HCT116 (cell line): ENCODE measurements around the gene MED26. TPM values are rescaled to one million over a fixed set of nuclear protein-coding genes. Genes with fewer than 3 reads are reported as not detected.

Source experiments
- ATAC-seq: fragments of 200-7000 bp; cut with Tn5 transposase; 2 replicates; pipeline ENCODE4 v1.9.1; 2020; ENCODE audit warnings: mild to moderate bottlenecking, moderate library complexity
- BruUV-seq: library from RNA; stranded (reverse); fragments of 400-500 nt; replicated peaks from 2 replicates; lab custom pipeline; 2021; lab: Mats Ljungman, UMichigan
- CTCF ChIA-PET: fragments of 300-600 bp; sonication (Branson Sonifier 250); formaldehyde crosslinking; loops from one replicate; lab custom pipeline; 2021; ENCODE audit warnings: antibody characterized with exemption; lab: Charles Lee
- POLR2A ChIA-PET: fragments of 300-600, 350-600 bp; sonication (Branson Sonifier 250); formaldehyde crosslinking; loops from one replicate; lab custom pipeline; 2021; ENCODE audit warnings: antibody characterized with exemption; lab: Charles Lee
- RAD21 ChIA-PET, 2 experiments: fragments of 300-600 bp; sonication (Branson Sonifier 250); formaldehyde crosslinking; loops; one replicate each; lab custom pipeline; 2023; ENCODE audit warnings: low total read pairs in 2 of 2; ENCODE audit not compliant: uncharacterized antibody in 2 of 2, unreplicated experiment in 2 of 2, low non-redundant PET in 1 of 2; lab: Charles Lee
- DNase-seq: peaks from one replicate; pipeline ENCODE4 v3.0.0-alpha.2; 2010; ENCODE audit warnings: low read depth, low spot score
- H2AFZ ChIP-seq: fragments of 200-600 bp; shearing (Covaris generic), sonication (generic); 2 replicates; pipeline ENCODE4 v1.6.1; 2017; ENCODE audit warnings: low read depth, mixed run types, mixed read lengths, antibody characterized with exemption, low read length; ENCODE audit not compliant: poor library complexity, severe bottlenecking
- H3K27ac ChIP-seq: 2 replicates; pipeline ENCODE4 v1.5.1; 2012; ENCODE audit warnings: low read depth, low read length
- H3K27me3 ChIP-seq: fragments of 200-600 bp; sonication (generic); 2 replicates; pipeline ENCODE4 v1.6.1; 2016; ENCODE audit warnings: mixed run types, low read length, mixed read lengths; ENCODE audit not compliant: insufficient read depth
- H3K36me3 ChIP-seq, 2 experiments: fragments of 200-500 bp in 1 of 2; fragments of 200-600 bp in 1 of 2; sonication (Bioruptor generic) in 1 of 2; sonication (generic) in 1 of 2; 2 replicates each; pipeline versions ENCODE4 v1.5.1 to v1.6.1; 2014 to 2016; ENCODE audit warnings: low read length in 2 of 2, inconsistent platforms in 1 of 2, mixed read lengths in 1 of 2, mixed run types in 1 of 2; ENCODE audit not compliant: insufficient read depth in 2 of 2, control insufficient read depth in 1 of 2
- H3K4me1 ChIP-seq, 2 experiments: fragments of 200-600 bp in 1 of 2; sonication (generic) in 1 of 2; 2 replicates each; pipeline versions ENCODE4 v1.5.1 to v1.6.1; 2012 to 2017; ENCODE audit warnings: low read length in 2 of 2, inconsistent platforms in 1 of 2, mild to moderate bottlenecking in 1 of 2, mixed read lengths in 1 of 2, mixed run types in 1 of 2, moderate library complexity in 1 of 2; ENCODE audit not compliant: insufficient read depth in 2 of 2, control insufficient read depth in 1 of 2
- H3K4me2 ChIP-seq: fragments of 200-600 bp; sonication (generic); 2 replicates; pipeline ENCODE4 v1.6.1; 2017; ENCODE audit warnings: mixed run types, low read length, mixed read lengths
- H3K4me3 ChIP-seq, 2 experiments: fragments of 200-600 bp in 1 of 2; sonication (generic) in 1 of 2; replicated peaks in 1 of 2; 2 replicates each; pipeline ENCODE4 v1.5.1; 2011 to 2016; ENCODE audit warnings: low read length in 2 of 2, control low read depth in 1 of 2, low read depth in 1 of 2, mild to moderate bottlenecking in 1 of 2, mixed read lengths in 1 of 2, mixed run types in 1 of 2
- H3K79me2 ChIP-seq: fragments of 200-600 bp; sonication (generic); 2 replicates; pipeline ENCODE4 v1.6.1; 2017; ENCODE audit warnings: mild to moderate bottlenecking, mixed run types, low read length, moderate library complexity, mixed read lengths; ENCODE audit not compliant: insufficient read depth
- H3K9ac ChIP-seq: fragments of 200-600 bp; sonication (generic); 2 replicates; pipeline ENCODE4 v1.6.1; 2016; ENCODE audit warnings: low read length, mixed read lengths
- H3K9me2 ChIP-seq: fragments of 200-600 bp; sonication (generic), shearing (Covaris generic); 2 replicates; pipeline ENCODE4 v1.6.1; 2017; ENCODE audit warnings: mixed run types, mild to moderate bottlenecking, moderate library complexity; ENCODE audit not compliant: insufficient read depth
- H3K9me3 ChIP-seq, 2 experiments: fragments of 200-500 bp in 1 of 2; fragments of 200-600 bp in 1 of 2; sonication (Bioruptor generic) in 1 of 2; sonication (generic) in 1 of 2; 2 replicates each; pipeline ENCODE4 v1.6.1; 2014 to 2017; ENCODE audit warnings: low read length in 2 of 2, mixed read lengths in 2 of 2, inconsistent platforms in 1 of 2, low read depth in 1 of 2, mild to moderate bottlenecking in 1 of 2, mixed run types in 1 of 2, moderate library complexity in 1 of 2; ENCODE audit not compliant: control insufficient read depth in 1 of 2, insufficient read depth in 1 of 2
- H4K20me1 ChIP-seq: fragments of 200-600 bp; sonication (generic), shearing (Covaris generic); 2 replicates; pipeline ENCODE4 v1.6.1; 2017; ENCODE audit warnings: mixed run types, mild to moderate bottlenecking, moderate library complexity; ENCODE audit not compliant: insufficient read depth
- ATF3 ChIP-seq: IDR thresholded peaks from 2 replicates; pipeline ENCODE4 v1.6.1; 2012
- CBX3 ChIP-seq: IDR thresholded peaks from 2 replicates; pipeline ENCODE4 v1.6.1; 2012; ENCODE audit warnings: low read depth
- CEBPB ChIP-seq: IDR thresholded peaks from 2 replicates; pipeline ENCODE4 v1.6.1; 2012; ENCODE audit warnings: low read depth
- EGR1 ChIP-seq: IDR thresholded peaks from 2 replicates; pipeline ENCODE4 v1.6.1; 2012; ENCODE audit warnings: low read depth
- ELF1 ChIP-seq: IDR thresholded peaks from 2 replicates; pipeline ENCODE4 v1.6.1; 2012; ENCODE audit warnings: low read depth, borderline replicate concordance
- EZH2 ChIP-seq: fragments of 200-600 bp; sonication (generic); IDR thresholded peaks from 2 replicates; pipeline ENCODE4 v1.6.1; 2017; ENCODE audit warnings: antibody characterized with exemption, mixed run types
- FOSL1 ChIP-seq: IDR thresholded peaks from 2 replicates; pipeline ENCODE4 v1.6.1; 2012; ENCODE audit warnings: low read depth
- JUND ChIP-seq: IDR thresholded peaks from 2 replicates; pipeline ENCODE4 v1.6.1; 2012
- POLR2A ChIP-seq: IDR thresholded peaks from 2 replicates; pipeline ENCODE4 v1.7.0; 2011; ENCODE audit warnings: borderline replicate concordance; ENCODE audit not compliant: insufficient read depth, insufficient read length; ENCODE audit errors: extremely low read depth
- POLR2AphosphoS5 ChIP-seq: IDR thresholded peaks from 2 replicates; pipeline ENCODE4 v1.6.1; 2011; ENCODE audit warnings: mild to moderate bottlenecking, low read depth, low read length, moderate library complexity
- RAD21 ChIP-seq: IDR thresholded peaks from 2 replicates; pipeline ENCODE4 v1.6.1; 2012; ENCODE audit warnings: low read depth, mild to moderate bottlenecking
- SP1 ChIP-seq: IDR thresholded peaks from 2 replicates; pipeline ENCODE4 v1.6.1; 2012; ENCODE audit warnings: low read depth
- SRF ChIP-seq: IDR thresholded peaks from 2 replicates; pipeline ENCODE4 v1.6.1; 2012; ENCODE audit warnings: low read depth
- TCF7L2 ChIP-seq: IDR thresholded peaks from 2 replicates; pipeline ENCODE4 v1.7.0; 2011; ENCODE audit warnings: borderline replicate concordance, inconsistent platforms; ENCODE audit not compliant: insufficient read depth, insufficient read length; ENCODE audit errors: extremely low read depth
- YY1 ChIP-seq: IDR thresholded peaks from 2 replicates; pipeline ENCODE4 v1.6.1; 2011; ENCODE audit warnings: low read length, low read depth, moderate library complexity, mild to moderate bottlenecking; ENCODE audit not compliant: insufficient replicate concordance; ENCODE audit errors: extremely low read depth
- ZFX ChIP-seq: fragments of 450-650 bp; IDR thresholded peaks from 2 replicates; pipeline ENCODE4 v1.6.1; 2017
- ZNF274 ChIP-seq: fragments of 200-500 bp; sonication (Bioruptor generic); IDR thresholded peaks from 2 replicates; pipeline ENCODE4 v1.6.1; 2014; ENCODE audit warnings: mild to moderate bottlenecking, low read depth, low read length, inconsistent platforms
- intact Hi-C: fragments of 100-400 bp; cut with micrococcal nuclease; formaldehyde crosslinking; loops from 2 replicates; pipeline ENCODE4 v1.10.0; 2022
- total RNA-seq: library from RNA; stranded (reverse); gene quantifications from one replicate; pipeline ENCODE4 v1.2.1, GENCODE V29; 2021; ENCODE audit not compliant: unreplicated experiment
- TF ChIP-seq, protein P1 (sequence below): IDR thresholded peaks from 2 replicates; pipeline ENCODE4 v1.6.1; 2012
- TF ChIP-seq, protein P2 (sequence below): IDR thresholded peaks from 2 replicates; pipeline ENCODE4 v1.6.1; 2011; ENCODE audit warnings: mild to moderate bottlenecking, low read length, moderate library complexity; ENCODE audit not compliant: insufficient replicate concordance; ENCODE audit errors: extremely low read depth
- TF ChIP-seq, protein P3 (sequence below), 3 experiments: fragments of 200-600 bp in 1 of 3; sonication (generic) in 1 of 3; IDR thresholded peaks in 2 of 3; conservative IDR thresholded peaks in 1 of 3; 2 replicates each; pipeline ENCODE4 v1.5.1; 2012 to 2017; ENCODE audit warnings: low read depth in 2 of 3, low read length in 2 of 3, antibody characterized with exemption in 1 of 3, borderline replicate concordance in 1 of 3, control low read depth in 1 of 3, mild to moderate bottlenecking in 1 of 3, mixed read lengths in 1 of 3, mixed run types in 1 of 3, moderate library complexity in 1 of 3; ENCODE audit not compliant: insufficient read depth in 1 of 3

Gene MED26
- total RNA-seq, 1 experiment from 2014 or later = 13.3 TPM

- intact Hi-C loops = no loop called here
- no peak overlapping the region for H3K9ac ChIP-seq
- BruUV-seq = no TSS peak
- TF ChIP-seq ZFX (no peak), EZH2 (no peak), ATF3 (no peak), RAD21 (no peak), POLR2AphosphoS5 (no peak), EGR1 (no peak), TCF7L2 (no peak), YY1 (no peak), FOSL1 (no peak), ELF1 (no peak), SRF (no peak), SP1 (no peak), ZNF274 (no peak), CBX3 (no peak), CEBPB (no peak), POLR2A (no peak), JUND (no peak)
- TF ChIP-seq, protein P1, sequence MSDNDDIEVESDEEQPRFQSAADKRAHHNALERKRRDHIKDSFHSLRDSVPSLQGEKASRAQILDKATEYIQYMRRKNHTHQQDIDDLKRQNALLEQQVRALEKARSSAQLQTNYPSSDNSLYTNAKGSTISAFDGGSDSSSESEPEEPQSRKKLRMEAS = no peak
- TF ChIP-seq, protein P2, sequence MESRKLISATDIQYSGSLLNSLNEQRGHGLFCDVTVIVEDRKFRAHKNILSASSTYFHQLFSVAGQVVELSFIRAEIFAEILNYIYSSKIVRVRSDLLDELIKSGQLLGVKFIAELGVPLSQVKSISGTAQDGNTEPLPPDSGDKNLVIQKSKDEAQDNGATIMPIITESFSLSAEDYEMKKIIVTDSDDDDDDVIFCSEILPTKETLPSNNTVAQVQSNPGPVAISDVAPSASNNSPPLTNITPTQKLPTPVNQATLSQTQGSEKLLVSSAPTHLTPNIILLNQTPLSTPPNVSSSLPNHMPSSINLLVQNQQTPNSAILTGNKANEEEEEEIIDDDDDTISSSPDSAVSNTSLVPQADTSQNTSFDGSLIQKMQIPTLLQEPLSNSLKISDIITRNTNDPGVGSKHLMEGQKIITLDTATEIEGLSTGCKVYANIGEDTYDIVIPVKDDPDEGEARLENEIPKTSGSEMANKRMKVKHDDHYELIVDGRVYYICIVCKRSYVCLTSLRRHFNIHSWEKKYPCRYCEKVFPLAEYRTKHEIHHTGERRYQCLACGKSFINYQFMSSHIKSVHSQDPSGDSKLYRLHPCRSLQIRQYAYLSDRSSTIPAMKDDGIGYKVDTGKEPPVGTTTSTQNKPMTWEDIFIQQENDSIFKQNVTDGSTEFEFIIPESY = no peak
- TF ChIP-seq, protein P3, sequence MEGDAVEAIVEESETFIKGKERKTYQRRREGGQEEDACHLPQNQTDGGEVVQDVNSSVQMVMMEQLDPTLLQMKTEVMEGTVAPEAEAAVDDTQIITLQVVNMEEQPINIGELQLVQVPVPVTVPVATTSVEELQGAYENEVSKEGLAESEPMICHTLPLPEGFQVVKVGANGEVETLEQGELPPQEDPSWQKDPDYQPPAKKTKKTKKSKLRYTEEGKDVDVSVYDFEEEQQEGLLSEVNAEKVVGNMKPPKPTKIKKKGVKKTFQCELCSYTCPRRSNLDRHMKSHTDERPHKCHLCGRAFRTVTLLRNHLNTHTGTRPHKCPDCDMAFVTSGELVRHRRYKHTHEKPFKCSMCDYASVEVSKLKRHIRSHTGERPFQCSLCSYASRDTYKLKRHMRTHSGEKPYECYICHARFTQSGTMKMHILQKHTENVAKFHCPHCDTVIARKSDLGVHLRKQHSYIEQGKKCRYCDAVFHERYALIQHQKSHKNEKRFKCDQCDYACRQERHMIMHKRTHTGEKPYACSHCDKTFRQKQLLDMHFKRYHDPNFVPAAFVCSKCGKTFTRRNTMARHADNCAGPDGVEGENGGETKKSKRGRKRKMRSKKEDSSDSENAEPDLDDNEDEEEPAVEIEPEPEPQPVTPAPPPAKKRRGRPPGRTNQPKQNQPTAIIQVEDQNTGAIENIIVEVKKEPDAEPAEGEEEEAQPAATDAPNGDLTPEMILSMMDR (IDR thresholded peaks at IDR 0.05 in 2 of 3, conservative IDR thresholded peaks at IDR 0.05 in 1 of 3; ENCODE audit: borderline replicate concordance in 1 of 3, insufficient read depth in 1 of 3, low read depth in 2 of 3, low read length in 2 of 3) = no peak
- no peaks in the 10 kb centered on the region for H3K9me2 ChIP-seq
- H3K79me2 ChIP-seq = peaks cover 90% of the 10 kb centered on the region
- ChIA-PET CTCF (no interaction called here), POLR2A (no interaction called here), RAD21 (no interaction called here)
- H4K20me1 ChIP-seq = no peaks in the 10 kb centered on the region
- peaks cover 38 to 39% of the 10 kb centered on the region in 2 experiments for H3K36me3 ChIP-seq
- no peaks in the 10 kb centered on the region for H3K9me3 ChIP-seq
- H2AFZ ChIP-seq = no peak overlapping the region
- no peak overlapping the region for H3K4me2 ChIP-seq
- no peak overlapping the region for H3K4me3 ChIP-seq
- H3K27me3 ChIP-seq = no peaks in the 10 kb centered on the region
- DNase-seq (no peak), ATAC-seq (no peak)
- no peak overlapping the region for H3K27ac ChIP-seq
- no peaks in the 10 kb centered on the region for H3K4me1 ChIP-seq
Observed at GRCh38 chr19:16641695-16642094, 13.7 kb upstream of the MED26 start.
